Sciatic nerve (tissue), 2 donors: ENCODE data around the gene CHST2. TPM values are rescaled to one million over a fixed set of nuclear protein-coding genes. Genes with fewer than 3 reads are reported as not detected.
A peak's percentile ranks its signal among the peaks of the same experiment; 100 is the strongest.

ENCODE experiments used
- ATAC-seq: fragments of 200-7000 bp; cut with Tn5 transposase; one replicate; pipeline ENCODE4 v1.9.1; 2020; ENCODE audit warnings: mild to moderate bottlenecking, moderate library complexity
- DNase-seq: peaks from one replicate; pipeline ENCODE4 v3.0.0-alpha.2; 2020; ENCODE audit warnings: low spot score
- intact Hi-C: fragments of 100-400 bp; cut with DNase I; formaldehyde crosslinking; loops from one replicate; pipeline ENCODE4 v1.14.2; 2022
- total RNA-seq: library from RNA; stranded (reverse); fragmentation: NEBNext Ultra II Directional; extraction: Animal tissue kit (Norgen Biotek cat#: 25700); gene quantifications from one replicate; pipeline ENCODE4 v1.2.1, GENCODE V29; 2021
- donor health status: DM: no; HTN: no; CAD: no.
- donor health status: DM: no; HTN: no; CAD: no.

CHST2 gene
- total RNA-seq, 1 donor from 2014 or later: 37.1 TPM

- DNase-seq: no peak
- ATAC-seq: no peak
- intact Hi-C loops: no loop called here
Measured at GRCh38 chr3:143124601-143125520, 5.3 kb downstream of the CHST2 start.

- DNase-seq: no peak
- no peak for ATAC-seq
- intact Hi-C loops: no loop called here
Measured at GRCh38 chr3:143127801-143128200, 8.2 kb downstream of the CHST2 start.

- DNase-seq (no peak), ATAC-seq (no peak)
- intact Hi-C loops: no loop called here
Measured at GRCh38 chr3:143128227-143128955, 8.8 kb downstream of the CHST2 start.

GRCh38 chr3:143132246-143132980 lies 12.8 kb downstream of the CHST2 start:
- ATAC-seq: no peak
- intact Hi-C loops: no loop called here
- no peak for DNase-seq

GRCh38 chr3:143134471-143134870 lies 14.9 kb downstream of the CHST2 start:
- no peak for ATAC-seq

GRCh38 chr3:143135150-143135549 lies 15.6 kb downstream of the CHST2 start:
- no peak for DNase-seq
- peak; percentile 66 for ATAC-seq
- intact Hi-C loops: no loop called here

More at GRCh38 chr3:143134471-143134870, 14.9 kb downstream of the CHST2 start:
- intact Hi-C loops: no loop called here
- DNase-seq: no peak

- no peak for DNase-seq
- no peak for ATAC-seq
- intact Hi-C loops: no loop called here
Measured at GRCh38 chr3:143137435-143138036, 18.0 kb downstream of the CHST2 start.

GRCh38 chr3:143138953-143139352 lies 19.4 kb downstream of the CHST2 start:
- no peak for ATAC-seq
- intact Hi-C loops: no loop called here
- no peak for DNase-seq

- DNase-seq (no peak), ATAC-seq (peak; percentile 38)
- intact Hi-C loops: no loop called here
Measured at GRCh38 chr3:143139762-143140161, 20.2 kb downstream of the CHST2 start.

- no peak for ATAC-seq
- intact Hi-C loops: no loop called here
- no peak for DNase-seq
Measured at GRCh38 chr3:143140550-143140949, 21.0 kb downstream of the CHST2 start.

- DNase-seq: no peak
- ATAC-seq: no peak
- intact Hi-C loops: no loop called here
Measured at GRCh38 chr3:143142354-143142753, 22.8 kb downstream of the CHST2 start.

- DNase-seq (no peak), ATAC-seq (no peak)
- intact Hi-C loops: no loop called here
Measured at GRCh38 chr3:143145906-143146305, 26.3 kb downstream of the CHST2 start.

GRCh38 chr3:143146486-143147274 lies 27.1 kb downstream of the CHST2 start:
- ATAC-seq: no peak
- DNase-seq: no peak
- intact Hi-C loops: no loop called here

GRCh38 chr3:143147707-143148106 lies 28.1 kb downstream of the CHST2 start:
- intact Hi-C loops: no loop called here
- ATAC-seq (no peak), DNase-seq (no peak)

- intact Hi-C loops: no loop called here
- DNase-seq: no peak
- no peak for ATAC-seq
Measured at GRCh38 chr3:143150071-143150470, 30.5 kb downstream of the CHST2 start.

GRCh38 chr3:143151004-143151731 lies 31.6 kb downstream of the CHST2 start:
- intact Hi-C loops: no loop called here
- DNase-seq (peak; percentile 65), ATAC-seq (peak; percentile 97)

- intact Hi-C loops: no loop called here
- DNase-seq (no peak), ATAC-seq (peak; percentile 23)
Measured at GRCh38 chr3:143152043-143152442, 32.5 kb downstream of the CHST2 start.

GRCh38 chr3:143155756-143156155 lies 36.2 kb downstream of the CHST2 start:
- intact Hi-C loops: no loop called here
- ATAC-seq: no peak
- no peak for DNase-seq
